GM04504 (cell line): Measurements from ENCODE around the gene DTX4.

ENCODE experiments used
- DNase-seq: peaks from one replicate; pipeline ENCODE4 v3.0.0-alpha.2; 2012; ENCODE audit warnings: low read depth

Gene DTX4

GRCh38 chr11:59173080-59173963, 1.4 kb downstream of the DTX4 start:
- no peak for DNase-seq

- DNase-seq, result no peak
Observed at GRCh38 chr11:59173964-59174663, 2.2 kb downstream of the DTX4 start.

DNA sequence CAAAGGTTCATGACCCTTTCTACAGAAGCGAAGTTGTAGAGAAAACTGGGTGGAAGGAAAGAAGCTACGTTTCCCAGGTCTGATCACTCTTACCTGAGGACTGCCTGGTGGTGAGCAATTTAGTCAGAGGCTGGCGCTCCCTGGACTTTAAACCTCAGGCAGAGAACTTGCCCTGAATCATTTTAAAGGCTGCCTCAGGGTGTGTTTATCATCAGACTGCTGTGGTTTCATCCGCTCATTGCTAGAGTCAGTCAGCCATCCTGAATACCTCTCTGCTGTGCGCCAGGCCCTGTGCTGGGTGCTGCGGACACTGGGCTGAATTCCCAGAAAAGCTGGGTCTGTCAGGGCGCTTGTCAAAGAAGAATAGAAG, 2.7 kb downstream of the DTX4 start:
- peak; percentile 37 for DNase-seq

GRCh38 chr11:59175091-59175501, 3.2 kb downstream of the DTX4 start:
- DNase-seq, result no peak

GRCh38 chr11:59176330-59176729, 4.4 kb downstream of the DTX4 start:
- DNase-seq, result no peak

DNA sequence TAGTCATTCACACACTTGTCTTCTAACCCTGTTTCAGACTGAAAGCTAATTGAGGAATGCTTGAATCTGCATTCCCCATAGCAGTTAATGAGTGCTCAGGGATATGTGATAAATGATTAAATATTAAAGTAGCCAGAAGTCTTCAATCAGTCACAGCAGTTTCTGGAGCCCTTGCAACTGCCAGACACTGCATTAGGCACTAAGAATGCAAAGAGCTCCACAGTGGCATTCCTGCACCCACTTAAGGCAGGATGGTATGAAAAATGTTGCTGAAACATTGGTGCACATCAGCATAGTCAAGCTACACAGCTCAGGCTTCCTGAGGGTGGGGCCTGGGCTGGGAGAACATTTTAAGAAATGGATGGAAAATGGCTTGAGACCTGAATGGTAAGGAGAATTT, 6.5 kb downstream of the DTX4 start:
- no peak for DNase-seq

- no peak for DNase-seq
Observed at GRCh38 chr11:59179121-59179520, 7.2 kb downstream of the DTX4 start.

DNA sequence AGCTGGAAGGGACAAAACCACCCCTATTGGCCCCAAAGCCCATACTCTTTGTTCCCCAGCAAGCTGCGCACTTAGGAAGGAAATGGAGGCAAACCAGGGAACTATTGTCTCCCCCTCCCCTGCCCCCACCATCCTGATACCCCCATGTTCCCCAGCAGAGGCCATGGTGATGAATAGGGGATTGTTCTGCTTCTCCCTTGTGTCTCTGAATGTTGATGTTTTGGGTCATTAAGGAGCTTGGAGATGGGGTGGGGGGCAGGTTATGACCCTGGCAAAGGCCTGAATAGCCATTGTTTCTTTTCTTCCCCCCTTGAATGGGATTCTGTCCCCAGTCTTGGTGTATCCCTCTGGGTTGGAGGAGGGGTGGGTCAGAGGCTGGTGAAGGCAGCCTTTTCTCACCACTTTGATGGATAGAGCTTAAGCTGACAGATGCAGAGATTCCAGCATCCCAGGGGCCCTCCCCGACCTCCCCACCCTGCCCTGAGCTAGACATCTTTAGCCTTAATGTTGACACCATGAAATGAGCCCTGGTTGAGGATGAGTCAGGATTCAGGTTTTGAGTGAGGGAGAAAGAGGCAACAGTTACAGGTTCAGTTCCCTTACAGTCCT, 8.3 kb downstream of the DTX4 start:
- DNase-seq, result no peak

GRCh38 chr11:59180907-59181306, 9.0 kb downstream of the DTX4 start:
- DNase-seq, result no peak

GRCh38 chr11:59181746-59182456, 10.0 kb downstream of the DTX4 start:
- DNase-seq, result no peak

GRCh38 chr11:59182457-59183151, 10.7 kb downstream of the DTX4 start:
- DNase-seq, result no peak

DNA sequence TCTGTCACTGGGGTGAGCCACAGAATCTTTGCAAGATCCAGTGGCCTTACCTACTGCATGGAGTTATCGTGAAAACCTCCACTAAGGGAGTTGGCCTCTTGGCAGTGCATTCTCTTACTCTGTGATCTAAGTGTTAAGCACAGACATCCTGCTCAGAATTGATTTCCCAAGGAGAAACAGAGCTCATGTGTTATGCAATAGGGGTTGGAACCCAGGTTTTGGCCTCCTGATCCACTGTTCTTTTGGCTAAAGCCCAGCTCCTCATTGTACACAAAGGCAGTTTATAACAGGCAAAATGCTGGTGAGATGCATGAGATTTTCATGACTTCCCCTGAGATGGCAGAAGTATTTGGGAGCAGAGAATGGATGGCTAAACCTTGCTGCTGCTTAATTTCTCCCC, 11.8 kb downstream of the DTX4 start:
- no peak for DNase-seq

DNA sequence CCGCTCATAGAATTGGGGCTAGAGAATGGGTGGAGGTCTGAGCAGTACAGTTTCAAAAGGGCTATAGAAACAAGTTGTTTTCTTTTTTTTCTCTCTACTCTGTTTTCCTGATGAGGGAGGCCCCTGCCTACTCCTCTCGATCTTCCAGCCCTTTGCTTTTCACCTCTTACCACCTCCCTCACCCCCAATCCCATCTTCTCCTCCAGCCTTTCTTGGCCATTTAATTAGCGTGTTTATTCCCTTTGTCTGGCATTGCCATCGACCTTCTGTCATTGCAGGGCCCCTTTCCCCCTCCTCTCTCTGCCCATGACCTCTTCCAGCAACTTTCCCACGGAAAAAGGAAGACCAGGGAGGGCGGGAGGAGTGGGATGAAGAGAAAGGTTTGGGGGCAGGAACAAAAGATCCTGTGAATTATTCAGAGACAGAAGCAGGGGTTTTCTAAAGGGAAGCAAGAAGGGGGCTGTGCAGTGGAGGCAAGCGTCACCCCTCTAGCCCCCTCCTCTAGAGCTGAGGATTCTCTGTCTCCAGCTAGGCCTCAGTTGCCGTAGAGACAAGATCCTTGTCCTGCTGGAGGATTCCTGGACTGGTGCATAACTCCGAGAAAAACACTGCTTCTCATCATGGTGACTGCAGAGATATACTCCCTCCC, 12.9 kb downstream of the DTX4 start:
- no peak for DNase-seq

DNA sequence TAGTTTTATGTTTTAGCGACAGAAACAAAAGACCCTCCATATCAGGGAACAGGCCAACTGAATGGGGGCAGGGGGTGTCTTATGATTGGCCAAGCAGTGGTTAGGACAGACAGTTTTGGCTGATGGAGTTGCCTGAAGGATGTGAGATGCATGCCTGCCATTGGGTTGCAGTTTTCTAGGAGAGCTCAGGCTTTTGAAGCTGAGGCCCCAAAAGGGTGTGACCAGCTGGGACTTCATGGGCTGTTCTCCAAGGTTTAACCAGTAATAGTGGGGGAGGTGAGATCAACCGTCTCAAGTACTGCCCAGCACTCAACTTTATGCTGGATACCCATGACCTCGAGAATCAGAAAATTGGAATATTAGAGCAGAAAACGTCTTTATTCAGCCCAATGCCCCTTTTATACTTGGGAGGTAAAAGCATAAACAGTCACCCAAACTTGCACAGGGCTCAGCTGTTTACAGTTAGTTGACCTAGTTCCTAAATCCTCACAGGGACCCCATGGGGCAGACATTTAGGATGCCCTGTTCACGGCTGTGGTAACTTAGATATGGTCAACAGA, 13.5 kb downstream of the DTX4 start:
- no peak for DNase-seq

DNA sequence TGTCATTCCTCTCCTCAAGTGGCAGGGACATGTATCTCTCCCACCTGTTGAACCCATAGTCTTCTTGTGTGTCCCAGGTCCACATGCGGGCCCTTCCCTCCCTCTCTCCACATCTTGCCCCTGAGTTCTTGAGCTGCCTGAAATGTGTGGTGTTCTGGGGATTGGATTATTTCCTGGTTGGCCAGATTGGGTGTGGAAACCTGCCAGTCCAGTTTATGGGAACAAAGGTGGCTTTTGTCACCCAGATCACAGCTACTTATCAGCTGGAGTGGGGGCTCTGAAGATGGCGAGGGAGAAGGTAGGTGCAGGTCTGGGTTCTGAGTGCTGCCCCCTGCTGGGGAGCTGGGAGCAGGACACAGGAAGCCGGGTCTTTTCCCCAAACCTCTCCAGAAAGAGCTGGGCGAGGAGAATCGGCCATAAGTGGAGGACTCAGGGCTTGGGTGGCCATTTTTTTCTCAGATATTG, 14.2 kb downstream of the DTX4 start:
- no peak for DNase-seq

DNA sequence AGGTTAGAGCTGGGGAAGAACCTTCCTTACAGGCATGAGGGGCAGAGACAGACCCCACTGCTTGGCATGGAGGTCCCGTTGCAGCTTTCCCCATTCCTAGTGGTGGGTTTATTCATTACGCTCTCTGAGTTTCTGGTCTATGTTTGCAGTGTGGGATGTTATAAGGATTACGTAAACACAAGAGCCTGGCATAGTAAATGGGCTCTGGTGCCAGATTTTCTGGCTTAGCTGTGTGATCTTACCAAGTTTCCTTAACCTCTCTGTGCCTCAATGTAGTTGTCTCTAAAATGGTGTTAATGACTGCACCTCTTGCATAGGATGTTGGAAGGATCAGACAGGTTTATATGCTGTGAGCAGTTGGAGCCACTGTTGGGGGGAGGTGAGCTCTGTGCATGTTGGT, 15.1 kb downstream of the DTX4 start:
- DNase-seq, result no peak

DNA sequence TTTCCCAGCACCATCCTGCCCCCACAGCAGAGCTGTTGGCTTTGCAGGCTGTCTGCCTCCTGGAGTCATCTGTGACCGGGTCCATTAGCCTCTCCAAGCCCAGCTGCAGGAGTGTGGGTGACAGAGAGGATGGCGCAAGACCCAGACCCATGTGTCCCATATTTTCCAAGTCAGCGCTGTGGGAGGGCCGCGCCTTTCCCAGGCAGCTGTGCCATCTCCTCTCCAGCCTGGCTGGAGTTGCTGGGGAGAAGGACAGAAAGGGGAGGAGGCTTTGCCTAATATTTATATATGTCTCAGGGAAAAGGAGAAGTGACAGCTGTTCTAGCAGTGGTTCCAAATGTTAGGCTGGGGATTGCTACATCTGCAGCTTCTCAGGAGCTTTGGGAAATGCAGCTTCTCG, 15.7 kb downstream of the DTX4 start:
- no peak for DNase-seq

- DNase-seq, result no peak
Observed at GRCh38 chr11:59188954-59189353, 17.0 kb downstream of the DTX4 start.

DNA sequence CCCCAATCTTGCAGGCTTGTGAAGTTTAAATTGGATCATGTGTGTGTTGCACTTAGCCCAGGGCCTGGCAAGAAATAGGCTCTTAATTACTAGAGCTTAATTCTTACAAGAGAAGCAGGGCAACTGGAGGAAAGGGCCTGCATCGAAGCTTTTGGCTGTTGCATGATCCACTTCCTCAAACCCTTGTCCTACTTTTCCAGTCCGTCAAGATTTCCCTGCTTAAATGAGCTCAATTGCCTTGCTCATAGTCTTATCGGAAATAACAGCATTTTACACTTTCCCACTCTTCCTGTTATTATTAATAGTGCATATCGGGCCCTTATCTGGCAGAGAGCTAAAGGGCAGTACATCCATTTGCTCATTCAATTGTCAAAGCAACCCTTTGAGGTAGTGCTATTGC, 18.1 kb downstream of the DTX4 start:
- no peak for DNase-seq

DNA sequence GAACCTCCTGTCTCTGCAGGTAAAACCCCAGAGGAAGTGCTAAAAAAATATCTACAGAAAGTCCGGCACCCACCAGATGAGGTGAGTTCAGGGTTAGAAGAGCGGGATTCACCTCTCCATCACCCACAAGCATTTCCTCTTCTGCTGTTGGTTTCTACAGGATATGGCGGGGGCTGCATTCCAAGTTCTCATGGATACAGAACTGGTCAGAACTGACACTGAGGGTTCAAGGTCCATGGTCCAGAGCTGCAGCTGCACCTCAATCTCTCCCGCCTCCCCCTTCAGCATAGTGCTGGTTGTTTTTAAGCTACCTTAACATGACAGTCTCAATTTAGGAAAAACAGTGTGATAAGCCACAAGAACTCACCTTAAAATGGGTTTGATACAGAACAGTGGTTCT, 19.2 kb downstream of the DTX4 start:
- no peak for DNase-seq

GRCh38 chr11:59191890-59192289, 20.0 kb downstream of the DTX4 start:
- DNase-seq, result no peak
